PC-3 (cell line): ENCODE data around the gene FNIP1. TPM values are rescaled to one million over a fixed set of nuclear protein-coding genes. Genes with fewer than 3 reads are reported as not detected.

Source experiments
- ATAC-seq: fragments of 200-7000 bp; cut with Tn5 transposase; 2 replicates; pipeline ENCODE4 v1.9.1; 2020; ENCODE audit warnings: mild to moderate bottlenecking, moderate library complexity
- Bru-seq: library from RNA; stranded (reverse); fragments of 400-500 nt; gene quantifications from one replicate; lab custom pipeline; 2021; lab: Mats Ljungman, UMichigan
- BruChase-seq, 2 experiments: library from RNA; stranded (reverse); fragments of 400-500 nt; gene quantifications; one replicate each; lab custom pipeline; 2021; lab: Mats Ljungman, UMichigan
- BruUV-seq: library from RNA; stranded (reverse); fragments of 400-500 nt; replicated peaks from 2 replicates; lab custom pipeline; 2021; lab: Mats Ljungman, UMichigan
- CTCF ChIA-PET: fragments of 300-600 bp; sonication (Branson Sonifier 250); formaldehyde crosslinking; loops from one replicate; lab custom pipeline; 2022; ENCODE audit warnings: antibody characterized with exemption; lab: Charles Lee
- POLR2A ChIA-PET: fragments of 300-600 bp; sonication (Branson Sonifier 250); formaldehyde crosslinking; loops from one replicate; lab custom pipeline; 2022; ENCODE audit warnings: antibody characterized with exemption; ENCODE audit not compliant: unreplicated experiment; lab: Charles Lee
- DNase-seq: peaks from one replicate; pipeline ENCODE4 v3.0.0-alpha.2; 2015
- H2AFZ ChIP-seq: fragments of 300-600 bp; sonication (generic); 2 replicates; pipeline ENCODE4 v1.6.0; 2016; ENCODE audit warnings: antibody characterized with exemption, low read length
- H3F3A ChIP-seq: fragments of 300-600 bp; sonication (generic); one replicate; pipeline ENCODE4 v1.6.0; 2017; ENCODE audit warnings: antibody characterized with exemption, low read length, control low read depth, mild to moderate bottlenecking; ENCODE audit not compliant: unreplicated experiment
- H3K27ac ChIP-seq: fragments of 300-600 bp; sonication (generic); 2 replicates; pipeline ENCODE4 v1.5.1; 2016; ENCODE audit warnings: mild to moderate bottlenecking, low read length
- H3K27me3 ChIP-seq: fragments of 300-600 bp; sonication (generic); 2 replicates; pipeline ENCODE4 v1.6.1; 2016; ENCODE audit warnings: low read length, mixed read lengths
- H3K36me3 ChIP-seq: fragments of 300-600 bp; sonication (generic); 2 replicates; pipeline ENCODE4 v1.6.1; 2016; ENCODE audit warnings: low read depth, mixed run types, low read length, mixed read lengths
- H3K4me1 ChIP-seq: fragments of 300-600 bp; sonication (generic); 2 replicates; pipeline ENCODE4 v1.5.1; 2016; ENCODE audit warnings: low read length; ENCODE audit not compliant: insufficient read depth
- H3K4me2 ChIP-seq: fragments of 300-600 bp; sonication (generic); 2 replicates; pipeline ENCODE4 v1.6.0; 2016; ENCODE audit warnings: low read length
- H3K4me3 ChIP-seq: fragments of 300-600 bp; sonication (generic); 2 replicates; pipeline ENCODE4 v1.5.1; 2016; ENCODE audit warnings: mild to moderate bottlenecking, low read length, mixed read lengths
- H3K79me2 ChIP-seq: fragments of 300-600 bp; sonication (generic); 2 replicates; pipeline ENCODE4 v1.6.1; 2017; ENCODE audit warnings: low read length, mixed read lengths
- H3K9ac ChIP-seq: fragments of 300-600 bp; sonication (generic); 2 replicates; pipeline ENCODE4 v1.6.0; 2016; ENCODE audit warnings: mild to moderate bottlenecking, low read length
- H3K9me2 ChIP-seq: fragments of 300-600 bp; sonication (generic); replicated peaks from 2 replicates; pipeline ENCODE4 v1.6.1; 2016; ENCODE audit warnings: mixed run types, low read length, mixed read lengths
- H3K9me3 ChIP-seq: fragments of 300-600 bp; sonication (generic); 2 replicates; pipeline ENCODE4 v1.6.1; 2016; ENCODE audit warnings: low read length, mixed read lengths
- H4K20me1 ChIP-seq: fragments of 300-600 bp; sonication (generic); 2 replicates; pipeline ENCODE4 v1.6.1; 2016; ENCODE audit warnings: low read length, mixed read lengths
- EZH2 ChIP-seq: fragments of 300-600 bp; sonication (generic); IDR thresholded peaks from one replicate; pipeline ENCODE4 v1.6.1; 2017; ENCODE audit warnings: antibody characterized with exemption, mild to moderate bottlenecking, low read length; ENCODE audit not compliant: unreplicated experiment
- EZH2phosphoT487 ChIP-seq: fragments of 300-600 bp; sonication (generic); IDR thresholded peaks from 2 replicates; pipeline ENCODE4 v1.6.1; 2018; ENCODE audit warnings: mild to moderate bottlenecking, antibody characterized with exemption, low read length, borderline replicate concordance
- intact Hi-C: fragments of 100-400 bp; cut with micrococcal nuclease; formaldehyde crosslinking; loops from 2 replicates; pipeline ENCODE4 v1.9.0; 2023
- long read RNA-seq: library from polyadenylated mRNA; unstranded; transcript quantifications from one replicate; pipeline ENCODE4 v2.0.0, GENCODE V29; 2021; ENCODE audit not compliant: unreplicated experiment
- total RNA-seq: library from RNA; depleted of rRNA; stranded (reverse); fragments of >200 nt; gene quantifications from 2 replicates; pipeline ENCODE4 v1.2.3, GENCODE V29; 2014; rRNA removed
- TF ChIP-seq, protein P1 (sequence below): fragments of 300-600 bp; sonication (generic); conservative IDR thresholded peaks from 2 replicates; pipeline ENCODE4 v1.5.1; 2017; ENCODE audit warnings: antibody characterized with exemption, low read depth, mild to moderate bottlenecking, low read length

FNIP1 gene
- 15.1 and 16.3 TPM in 2 replicates for total RNA-seq
- percentile 93 among the genes with signal in this experiment for Bru-seq, nascent RNA
- BruChase-seq, experiment 1, labeled RNA remaining after a 6-hour chase, result percentile 98 among the genes with signal in this experiment
- BruChase-seq, experiment 2, labeled RNA remaining after a 2-hour chase, result percentile 99 among the genes with signal in this experiment
- long read RNA-seq, full-length matches to known transcripts, result 17 of 36 reads
- long read RNA-seq, partial matches to known transcripts, result 11 of 36 reads
- long read RNA-seq, other reads (novel, unspliced or antisense), result 8 of 36 reads

DNA sequence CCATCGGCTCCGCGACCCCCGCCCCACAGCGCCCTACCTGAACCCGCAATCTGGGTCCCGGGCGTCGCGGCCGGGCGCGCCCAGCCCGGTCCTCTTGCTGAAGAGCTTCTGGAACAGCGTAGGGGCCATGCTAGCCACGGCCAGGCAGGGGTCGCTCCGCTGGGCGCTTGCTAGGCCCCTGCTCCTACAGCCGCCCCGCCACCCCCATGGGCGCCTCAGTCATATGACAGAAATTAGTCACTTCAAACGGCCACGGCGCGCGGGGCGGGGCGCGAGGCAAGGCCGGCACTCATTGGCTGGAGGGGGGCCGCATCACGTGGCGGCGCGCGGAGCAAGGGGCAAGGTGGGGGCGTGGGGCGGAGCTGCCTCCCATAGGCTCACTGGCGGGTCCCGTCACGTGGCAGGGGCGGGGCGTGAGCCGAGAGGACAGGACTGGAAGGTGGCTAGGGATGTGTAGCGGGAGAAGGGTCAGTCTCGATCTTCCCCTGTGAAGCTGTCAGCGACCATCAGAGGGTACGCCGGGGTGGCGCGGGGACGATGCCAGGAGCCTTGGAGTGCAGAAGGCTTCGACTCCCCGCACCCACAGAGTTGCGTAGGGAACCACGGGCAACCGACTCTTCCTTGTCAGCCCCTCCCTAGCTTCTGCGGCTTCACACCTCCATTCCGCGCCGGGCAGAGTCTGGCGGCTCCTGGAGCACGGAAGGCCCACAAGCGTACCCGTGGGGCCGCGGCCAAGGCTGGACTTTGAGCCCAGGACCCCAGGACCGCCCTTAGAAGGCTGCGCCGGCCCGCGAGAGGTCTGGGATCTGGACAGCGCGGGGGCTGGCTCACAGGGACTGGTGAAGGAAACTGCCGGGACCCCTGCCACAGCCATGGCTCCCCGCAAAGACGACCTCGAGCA, at the start of gene FNIP1:
Gene FNIP1, minus strand, starts transcription at position 225 of the 901 bp plus-strand sequence. Its CDS starts 96 bp downstream, at position 129.
- peak; percentile 94 for ATAC-seq
- Histone ChIP-seq H3K4me1 (peaks cover 10% of the 10 kb centered on the region), H3F3A (no peaks in the 10 kb centered on the region), H3K36me3 (no peaks in the 10 kb centered on the region), H4K20me1 (peaks cover 15% of the 10 kb centered on the region; the same call in 1 of the 2 replicates), H3K9ac (peak within 1 kb of the TSS; percentile 98), H3K4me3 (peak within 1 kb of the TSS; percentile 98), H3K27me3 (no peaks in the 10 kb centered on the region), H3K9me2 (no peaks in the 10 kb centered on the region), H3K9me3 (no peaks in the 10 kb centered on the region), H3K79me2 (peaks cover 47% of the 10 kb centered on the region), H3K27ac (peak within 1 kb of the TSS; percentile 74), H2AFZ (peak within 1 kb of the TSS; percentile 99), H3K4me2 (peak within 1 kb of the TSS; percentile 98)
- intact Hi-C loops, result loop anchor here (2.0 to 10.0 kb wide), 4 partner anchors 48 to 210 kb away; partner anchors contain the start of gene RAPGEF6
- POLR2A ChIA-PET, result interaction anchor here (0.7 kb wide), 1 partner anchor 150 kb away, joined by 3 read pairs; no protein-coding TSS in a partner anchor
- TF ChIP-seq, protein P1, sequence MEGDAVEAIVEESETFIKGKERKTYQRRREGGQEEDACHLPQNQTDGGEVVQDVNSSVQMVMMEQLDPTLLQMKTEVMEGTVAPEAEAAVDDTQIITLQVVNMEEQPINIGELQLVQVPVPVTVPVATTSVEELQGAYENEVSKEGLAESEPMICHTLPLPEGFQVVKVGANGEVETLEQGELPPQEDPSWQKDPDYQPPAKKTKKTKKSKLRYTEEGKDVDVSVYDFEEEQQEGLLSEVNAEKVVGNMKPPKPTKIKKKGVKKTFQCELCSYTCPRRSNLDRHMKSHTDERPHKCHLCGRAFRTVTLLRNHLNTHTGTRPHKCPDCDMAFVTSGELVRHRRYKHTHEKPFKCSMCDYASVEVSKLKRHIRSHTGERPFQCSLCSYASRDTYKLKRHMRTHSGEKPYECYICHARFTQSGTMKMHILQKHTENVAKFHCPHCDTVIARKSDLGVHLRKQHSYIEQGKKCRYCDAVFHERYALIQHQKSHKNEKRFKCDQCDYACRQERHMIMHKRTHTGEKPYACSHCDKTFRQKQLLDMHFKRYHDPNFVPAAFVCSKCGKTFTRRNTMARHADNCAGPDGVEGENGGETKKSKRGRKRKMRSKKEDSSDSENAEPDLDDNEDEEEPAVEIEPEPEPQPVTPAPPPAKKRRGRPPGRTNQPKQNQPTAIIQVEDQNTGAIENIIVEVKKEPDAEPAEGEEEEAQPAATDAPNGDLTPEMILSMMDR, result no peak
- no peak for TF ChIP-seq EZH2
- TF ChIP-seq EZH2phosphoT487, result no peak
- TSS peak; percentile 79 for BruUV-seq
- CTCF ChIA-PET, result interaction anchor here (0.6 kb wide), 1 partner anchor 117 kb away, joined by 4 read pairs; no protein-coding TSS in a partner anchor
- DNase-seq, result peak; percentile 90

- TF ChIP-seq EZH2 (no peak), EZH2phosphoT487 (no peak)
- TF ChIP-seq, protein P1, result no peak
- no peak overlapping the region for H3K27ac ChIP-seq
- H3K9me3 ChIP-seq, result peaks cover 7% of the 10 kb centered on the region; the same call in 1 of the 2 replicates
- intact Hi-C loops, result no loop called here
- no TSS peak for BruUV-seq
- ChIA-PET CTCF (no interaction called here), POLR2A (no interaction called here)
- no peaks in the 10 kb centered on the region for H4K20me1 ChIP-seq
- H3K79me2 ChIP-seq, result no peaks in the 10 kb centered on the region
- no peak overlapping the region for H3K4me2 ChIP-seq
- no peak overlapping the region for H3K4me3 ChIP-seq
- H3K9ac ChIP-seq, result no peak overlapping the region
- H3K36me3 ChIP-seq, result no peaks in the 10 kb centered on the region
- H3K27me3 ChIP-seq, result no peaks in the 10 kb centered on the region
- no peak overlapping the region for H2AFZ ChIP-seq
- DNase-seq, result no peak
- no peaks in the 10 kb centered on the region for H3K4me1 ChIP-seq
- no peaks in the 10 kb centered on the region for H3K9me2 ChIP-seq
- no peak for ATAC-seq
- H3F3A ChIP-seq, result no peaks in the 10 kb centered on the region
Measured at GRCh38 chr5:131846536-131846935, 49.7 kb upstream of the FNIP1 start.
